Esophagus squamous epithelium (tissue), 4 donors: ENCODE data around the gene CCDC30.

ENCODE experiments used
- POLR2A ChIP-seq, 4 donors: fragments of 450-650 bp; IDR thresholded peaks; one replicate each; pipeline ENCODE4 v1.6.1; 2017; ENCODE audit warnings: antibody characterized with exemption in 4 of 4, mild to moderate bottlenecking in 4 of 4, moderate library complexity in 3 of 4
- TF ChIP-seq, protein P1 (sequence below), 6 experiments: fragments of 450-650 bp in 4 of 6; fragments of 200-600 bp in 2 of 6; sonication (generic) in 2 of 6; IDR thresholded peaks; one replicate each; pipeline ENCODE4 v1.5.1; 2016 to 2019; ENCODE audit warnings: antibody characterized with exemption in 6 of 6, mild to moderate bottlenecking in 4 of 6, moderate library complexity in 4 of 6

GRCh38 chr1:42431514-42431913, 31.6 kb upstream of the CCDC30 start:
- TF ChIP-seq POLR2A (IDR thresholded peaks at IDR 0.05) = no peak
- TF ChIP-seq, protein P1, sequence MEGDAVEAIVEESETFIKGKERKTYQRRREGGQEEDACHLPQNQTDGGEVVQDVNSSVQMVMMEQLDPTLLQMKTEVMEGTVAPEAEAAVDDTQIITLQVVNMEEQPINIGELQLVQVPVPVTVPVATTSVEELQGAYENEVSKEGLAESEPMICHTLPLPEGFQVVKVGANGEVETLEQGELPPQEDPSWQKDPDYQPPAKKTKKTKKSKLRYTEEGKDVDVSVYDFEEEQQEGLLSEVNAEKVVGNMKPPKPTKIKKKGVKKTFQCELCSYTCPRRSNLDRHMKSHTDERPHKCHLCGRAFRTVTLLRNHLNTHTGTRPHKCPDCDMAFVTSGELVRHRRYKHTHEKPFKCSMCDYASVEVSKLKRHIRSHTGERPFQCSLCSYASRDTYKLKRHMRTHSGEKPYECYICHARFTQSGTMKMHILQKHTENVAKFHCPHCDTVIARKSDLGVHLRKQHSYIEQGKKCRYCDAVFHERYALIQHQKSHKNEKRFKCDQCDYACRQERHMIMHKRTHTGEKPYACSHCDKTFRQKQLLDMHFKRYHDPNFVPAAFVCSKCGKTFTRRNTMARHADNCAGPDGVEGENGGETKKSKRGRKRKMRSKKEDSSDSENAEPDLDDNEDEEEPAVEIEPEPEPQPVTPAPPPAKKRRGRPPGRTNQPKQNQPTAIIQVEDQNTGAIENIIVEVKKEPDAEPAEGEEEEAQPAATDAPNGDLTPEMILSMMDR (IDR thresholded peaks at IDR 0.05) = no peak
